Neuronal stem cell (in vitro differentiated cells): ENCODE measurements around the gene PPP6C.
"Not testable (repeated sequence)": the region's sequence is repeated elsewhere in the genome, so short reads cannot be mapped to it uniquely, and the experiment has no call there.

Source experiments
- DNase-seq: peaks from one replicate; pipeline ENCODE4 v3.0.0-alpha.2; 2013; ENCODE audit warnings: low spot score
- H2AFZ ChIP-seq: one replicate; pipeline ENCODE4 v1.6.1; 2013; ENCODE audit warnings: mild to moderate bottlenecking, low read length, inconsistent platforms
- H2AK5ac ChIP-seq: 2 replicates; pipeline ENCODE4 v1.6.1; 2013; ENCODE audit warnings: low read depth, mild to moderate bottlenecking, inconsistent platforms, low read length, moderate library complexity, mixed read lengths
- H2BK120ac ChIP-seq: 2 replicates; pipeline ENCODE4 v1.6.1; 2013; ENCODE audit warnings: low read depth, mild to moderate bottlenecking, inconsistent platforms, low read length, moderate library complexity, mixed read lengths
- H2BK12ac ChIP-seq: one replicate; pipeline ENCODE4 v1.6.1; 2013; ENCODE audit warnings: low read length, inconsistent platforms
- H2BK15ac ChIP-seq: 2 replicates; pipeline ENCODE4 v1.6.1; 2013; ENCODE audit warnings: mild to moderate bottlenecking, low read length, inconsistent platforms, mixed read lengths
- H2BK5ac ChIP-seq: one replicate; pipeline ENCODE4 v1.6.1; 2013; ENCODE audit warnings: inconsistent platforms, mild to moderate bottlenecking, low read length, moderate library complexity
- H3K14ac ChIP-seq: one replicate; pipeline ENCODE4 v1.6.1; 2013; ENCODE audit warnings: low read length, inconsistent platforms
- H3K18ac ChIP-seq: 2 replicates; pipeline ENCODE4 v1.6.1; 2013; ENCODE audit warnings: low read length, inconsistent platforms
- H3K23ac ChIP-seq: 2 replicates; pipeline ENCODE4 v1.6.1; 2013; ENCODE audit warnings: low read depth, mild to moderate bottlenecking, mixed read lengths, low read length, inconsistent platforms; ENCODE audit not compliant: poor library complexity
- H3K27ac ChIP-seq: replicated peaks from 3 replicates; pipeline ENCODE4 v1.5.1; 2013; ENCODE audit warnings: low read length, inconsistent platforms
- H3K27me3 ChIP-seq, 3 experiments: 2 replicates each; pipeline ENCODE4 v1.6.1; 2013; ENCODE audit warnings: low read length in 3 of 3, mild to moderate bottlenecking in 2 of 3, inconsistent platforms in 1 of 3, low read depth in 1 of 3, mixed read lengths in 1 of 3, moderate library complexity in 1 of 3; ENCODE audit not compliant: control insufficient read depth in 3 of 3, insufficient read depth in 3 of 3
- H3K36me3 ChIP-seq, 2 donors: replicated peaks in 1 of 2; 2 replicates each; pipeline ENCODE4 v1.6.1; 2013; ENCODE audit warnings: low read length in 2 of 2; ENCODE audit not compliant: control insufficient read depth in 2 of 2, insufficient read depth in 2 of 2
- H3K4ac ChIP-seq: 2 replicates; pipeline ENCODE4 v1.6.1; 2013; ENCODE audit warnings: inconsistent platforms, mild to moderate bottlenecking, low read length, moderate library complexity
- H3K4me1 ChIP-seq, 2 donors: 1 replicate in 1 of 2; 2 replicates in 1 of 2; pipeline ENCODE4 v1.6.1; 2013; ENCODE audit warnings: low read length in 2 of 2, low read depth in 1 of 2; ENCODE audit not compliant: control insufficient read depth in 2 of 2, insufficient read depth in 1 of 2
- H3K4me2 ChIP-seq: one replicate; pipeline ENCODE4 v1.6.1; 2013; ENCODE audit warnings: mild to moderate bottlenecking, low read length, inconsistent platforms; ENCODE audit not compliant: insufficient read depth, poor library complexity, severe bottlenecking
- H3K4me3 ChIP-seq, 2 donors: 2 replicates each; pipeline ENCODE4 v1.5.1; 2013; ENCODE audit warnings: low read length in 2 of 2, mild to moderate bottlenecking in 2 of 2, inconsistent platforms in 1 of 2, moderate library complexity in 1 of 2
- H3K79me1 ChIP-seq: one replicate; pipeline ENCODE4 v1.6.1; 2013; ENCODE audit warnings: low read depth, mild to moderate bottlenecking, inconsistent platforms, low read length, moderate library complexity
- H3K9ac ChIP-seq: one replicate; pipeline ENCODE4 v1.6.1; 2013; ENCODE audit warnings: mild to moderate bottlenecking, low read depth, low read length, inconsistent platforms; ENCODE audit not compliant: poor library complexity
- H3K9me3 ChIP-seq, 2 donors: replicated peaks in 1 of 2; 2 replicates each; pipeline versions ENCODE3 to v1.6.1; 2013; ENCODE audit warnings: low read length in 2 of 2, mild to moderate bottlenecking in 2 of 2, inconsistent platforms in 1 of 2, low read depth in 1 of 2, mixed read lengths in 1 of 2, moderate library complexity in 1 of 2; ENCODE audit not compliant: control insufficient read depth in 2 of 2, insufficient read depth in 1 of 2
- H4K8ac ChIP-seq: one replicate; pipeline ENCODE4 v1.6.1; 2013; ENCODE audit warnings: low read depth, mild to moderate bottlenecking, inconsistent platforms, low read length, moderate library complexity
- H4K91ac ChIP-seq: one replicate; pipeline ENCODE4 v1.6.1; 2013; ENCODE audit warnings: low read length, low read depth, mild to moderate bottlenecking, inconsistent platforms; ENCODE audit not compliant: poor library complexity
- WGBS, 2 donors: extraction: QIAGEN DNeasy Blood & Tissue Kit; methylation state at CpG; one replicate each; pipeline ENCODE4 v1.1.7; 2013; ENCODE audit warnings: missing lambda C conversion rate in 2 of 2, mixed read lengths in 1 of 2; ENCODE audit not compliant: insufficient read length in 2 of 2, insufficient replicate concordance in 1 of 2; ENCODE audit errors: extremely low coverage in 2 of 2; 5-methylcytosine and 5-hydroxymethylcytosine counted together

The PPP6C gene

GRCh38 chr9:125194466-125194865, 4.9 kb upstream of the PPP6C start:
- H2AFZ ChIP-seq, H3K9ac ChIP-seq, H3K79me1 ChIP-seq, H3K36me3 ChIP-seq, H4K8ac ChIP-seq, H3K9me3 ChIP-seq, H3K27me3 ChIP-seq, H2BK15ac ChIP-seq, H4K91ac ChIP-seq, H3K4me2 ChIP-seq, H2BK12ac ChIP-seq, H2AK5ac ChIP-seq, H3K23ac ChIP-seq, H3K27ac ChIP-seq, H3K4me1 ChIP-seq, H3K18ac ChIP-seq, H2BK120ac ChIP-seq, DNase-seq, H3K4me3 ChIP-seq, H2BK5ac ChIP-seq, H3K14ac ChIP-seq, H3K4ac ChIP-seq: not testable (repeated sequence)
- no CpG with 5 or more reads among the region's 5 CpGs for WGBS, 2 donors

- no peak overlapping the region for H3K27ac ChIP-seq
- peaks cover 9% of the 10 kb centered on the region for H3K79me1 ChIP-seq
- no CpG with 5 or more reads among the region's 14 CpGs for WGBS, 2 donors
Observed at GRCh38 chr9:125190361-125190801, 778 bp upstream of the PPP6C start.

GRCh38 chr9:125189011-125189360, 617 bp downstream of the PPP6C start:
- Histone ChIP-seq H2BK12ac (no peak overlapping the region), H2BK15ac (no peak overlapping the region), H3K27me3 (no peaks in the 10 kb centered on the region), H3K4me1 (peaks cover 3% of the 10 kb centered on the region in 2 donors), H3K4ac (no peak overlapping the region), H3K9ac (peak overlapping the region; percentile 93), H3K4me3 (peak overlapping the region; percentile 92 to 100), H2AFZ (peak overlapping the region; percentile 87), H3K27ac (no peak overlapping the region), H4K8ac (no peak overlapping the region), H2BK5ac (peak overlapping the region; percentile 93), H3K36me3 (peaks cover 0 to 13% of the 10 kb centered on the region in 2 donors), H4K91ac (no peak overlapping the region), H3K23ac (peak overlapping the region; percentile 91), H3K4me2 (peak overlapping the region; percentile 89), H3K79me1 (peaks cover 11% of the 10 kb centered on the region), H3K14ac (peak overlapping the region; percentile 94), H2AK5ac (peak overlapping the region; percentile 84), H2BK120ac (no peak overlapping the region), H3K9me3 (no peaks in the 10 kb centered on the region), H3K18ac (peak overlapping the region; percentile 94)
- peak; percentile 1 for DNase-seq
- no CpG with 5 or more reads among the region's 26 CpGs for WGBS, 2 donors

More at GRCh38 chr9:125190361-125190801, 778 bp upstream of the PPP6C start:
- H3K4me2 ChIP-seq = peak overlapping the region; percentile 65
- no peak overlapping the region for H3K9ac ChIP-seq
- H3K23ac ChIP-seq = no peak overlapping the region
- H3K4me1 ChIP-seq = peaks cover 3% of the 10 kb centered on the region in 2 donors
- no peaks in the 10 kb centered on the region for H3K9me3 ChIP-seq
- H2BK12ac ChIP-seq = no peak overlapping the region
- H3K4me3 ChIP-seq = peak overlapping the region; percentile 85 to 100
- H3K14ac ChIP-seq = no peak overlapping the region
- no peak for DNase-seq
- no peak overlapping the region for H4K91ac ChIP-seq
- no peak overlapping the region for H3K18ac ChIP-seq
- no peak overlapping the region for H4K8ac ChIP-seq
- H3K36me3 ChIP-seq = peaks cover 0 to 7% of the 10 kb centered on the region in 2 donors
- H2BK120ac ChIP-seq = no peak overlapping the region
- H2AFZ ChIP-seq = peak overlapping the region; percentile 87
- no peak overlapping the region for H2BK5ac ChIP-seq
- no peak overlapping the region for H2BK15ac ChIP-seq
- no peak overlapping the region for H3K4ac ChIP-seq
- peak overlapping the region; percentile 40 for H2AK5ac ChIP-seq
- H3K27me3 ChIP-seq = no peaks in the 10 kb centered on the region

- H3K18ac ChIP-seq = no peak overlapping the region
- no peak overlapping the region for H3K9ac ChIP-seq
- no peaks in the 10 kb centered on the region for H3K4me1 ChIP-seq
- no peak overlapping the region for H3K14ac ChIP-seq
- no peak overlapping the region for H2BK120ac ChIP-seq
- no peak overlapping the region for H3K23ac ChIP-seq
- H3K27me3 ChIP-seq = no peaks in the 10 kb centered on the region
- H2AK5ac ChIP-seq = no peak overlapping the region
- H4K91ac ChIP-seq = no peak overlapping the region
- H2BK5ac ChIP-seq = no peak overlapping the region
- no peak for DNase-seq
- H2AFZ ChIP-seq = no peak overlapping the region
- H3K4me3 ChIP-seq = no peak overlapping the region
- H3K27ac ChIP-seq = no peak overlapping the region
- peaks cover 4% of the 10 kb centered on the region for H3K79me1 ChIP-seq
- H2BK12ac ChIP-seq = no peak overlapping the region
- H3K4ac ChIP-seq = no peak overlapping the region
- no peak overlapping the region for H2BK15ac ChIP-seq
- WGBS, 2 donors = no CpG with 5 or more reads among the region's 2 CpGs
- no peak overlapping the region for H3K4me2 ChIP-seq
- H3K36me3 ChIP-seq = peaks cover 0 to 13% of the 10 kb centered on the region in 2 donors
- peaks cover 0 to under 1% of the 10 kb centered on the region in 2 donors for H3K9me3 ChIP-seq
- no peak overlapping the region for H4K8ac ChIP-seq
Observed at GRCh38 chr9:125183561-125183960, 6.0 kb downstream of the PPP6C start.
